WTC11 (cell line): Measurements from ENCODE around the gene FAM124A. TPM values are rescaled to one million over a fixed set of nuclear protein-coding genes. Genes with fewer than 3 reads are reported as not detected.

Source experiments
- ATAC-seq: fragments of 200-7000 bp; cut with Tn5 transposase; 2 replicates; pipeline ENCODE4 v1.10.0; 2021; ENCODE audit warnings: mild to moderate bottlenecking, moderate library complexity
- CTCF ChIA-PET: fragments of 300-600 bp; sonication (Branson Sonifier 250); formaldehyde crosslinking; loops from one replicate; lab custom pipeline; 2021; ENCODE audit warnings: antibody characterized with exemption; lab: Charles Lee
- POLR2A ChIA-PET: fragments of 350-600 bp; sonication (Branson Sonifier 250); formaldehyde crosslinking; loops from one replicate; lab custom pipeline; 2021; ENCODE audit warnings: antibody characterized with exemption; lab: Charles Lee
- DNase-seq: peaks from one replicate; pipeline ENCODE4 v3.0.0; 2021; ENCODE audit warnings: low spot score
- H3K27ac Mint-ChIP-seq: 2 replicates; pipeline ENCODE4 v1.8.0; 2021; ENCODE audit warnings: mixed read lengths
- H3K27me3 Mint-ChIP-seq: 2 replicates; pipeline ENCODE4 v1.8.0; 2021; ENCODE audit warnings: low read depth, mild to moderate bottlenecking, moderate library complexity, mixed read lengths
- H3K36me3 Mint-ChIP-seq: 2 replicates; pipeline ENCODE4 v1.8.0; 2021; ENCODE audit warnings: mixed read lengths
- H3K4me1 Mint-ChIP-seq: 2 replicates; pipeline ENCODE4 v1.8.0; 2022; ENCODE audit warnings: mixed read lengths
- H3K4me3 Mint-ChIP-seq: 2 replicates; pipeline ENCODE4 v1.8.0; 2021; ENCODE audit warnings: mild to moderate bottlenecking, moderate library complexity, mixed read lengths
- H3K9me3 Mint-ChIP-seq: 2 replicates; pipeline ENCODE4 v1.8.0; 2021; ENCODE audit warnings: mixed read lengths
- FOXK1 ChIP-seq: sonication (generic); formaldehyde crosslinking; IDR thresholded peaks from 2 replicates; pipeline ENCODE4 v1.8.0; 2022; ENCODE audit warnings: mild to moderate bottlenecking, moderate library complexity, missing genetic modification reagents
- FOXP1 ChIP-seq: sonication (generic); formaldehyde crosslinking; IDR thresholded peaks from 2 replicates; pipeline ENCODE4 v1.8.0; 2022; ENCODE audit warnings: missing genetic modification reagents, mild to moderate bottlenecking, moderate library complexity, borderline replicate concordance
- GRHL2 ChIP-seq: fragments of 250-450 bp; sonication (Bioruptor Pico); IDR thresholded peaks from 2 replicates; pipeline ENCODE4 v1.8.0; 2022; ENCODE audit warnings: mild to moderate bottlenecking, moderate library complexity; ENCODE audit not compliant: insufficient replicate concordance, severe bottlenecking
- KAT7 ChIP-seq: sonication (generic); formaldehyde crosslinking; IDR thresholded peaks from 2 replicates; pipeline ENCODE4 v1.8.1; 2023; ENCODE audit warnings: missing genetic modification reagents, mild to moderate bottlenecking, borderline replicate concordance
- NFYB ChIP-seq: sonication (generic); formaldehyde crosslinking; conservative IDR thresholded peaks from 2 replicates; pipeline ENCODE4 v1.8.0; 2022; ENCODE audit warnings: low read depth, missing genetic modification reagents
- NR2C2 ChIP-seq: sonication (generic); formaldehyde crosslinking; IDR thresholded peaks from 2 replicates; pipeline ENCODE4 v1.8.0; 2022; ENCODE audit warnings: mild to moderate bottlenecking, missing genetic modification reagents
- PRRX2 ChIP-seq: fragments of 250-450 bp; sonication (Bioruptor Pico); IDR thresholded peaks from 2 replicates; pipeline ENCODE4 v1.8.0; 2021; ENCODE audit warnings: mild to moderate bottlenecking
- RELA ChIP-seq: sonication (generic); formaldehyde crosslinking; IDR thresholded peaks from 2 replicates; pipeline ENCODE4 v1.8.1; 2022; ENCODE audit warnings: missing genetic modification reagents, mild to moderate bottlenecking, borderline replicate concordance
- TEAD1 ChIP-seq: sonication (generic); formaldehyde crosslinking; IDR thresholded peaks from 2 replicates; pipeline ENCODE4 v1.8.0; 2022; ENCODE audit warnings: mild to moderate bottlenecking, missing genetic modification reagents
- TP53 ChIP-seq: sonication (generic); formaldehyde crosslinking; IDR thresholded peaks from 2 replicates; pipeline ENCODE4 v1.8.1; 2023; ENCODE audit warnings: mild to moderate bottlenecking, missing genetic modification reagents
- ZBTB21 ChIP-seq: sonication (generic); formaldehyde crosslinking; IDR thresholded peaks from 2 replicates; pipeline ENCODE4 v1.8.1; 2023; ENCODE audit warnings: mild to moderate bottlenecking, missing genetic modification reagents, borderline replicate concordance
- ZNF121 ChIP-seq: sonication (generic); formaldehyde crosslinking; IDR thresholded peaks from 2 replicates; pipeline ENCODE4 v1.8.0; 2023; ENCODE audit warnings: missing genetic modification reagents
- ZNF317 ChIP-seq: sonication (generic); formaldehyde crosslinking; IDR thresholded peaks from 2 replicates; pipeline ENCODE4 v1.8.1; 2023; ENCODE audit warnings: low read depth, mild to moderate bottlenecking, moderate library complexity, missing genetic modification reagents, borderline replicate concordance
- ZNF396 ChIP-seq: fragments of 250-450 bp; sonication (Bioruptor Pico); IDR thresholded peaks from 2 replicates; pipeline ENCODE4 v1.8.0; 2021; ENCODE audit warnings: mild to moderate bottlenecking, moderate library complexity, borderline replicate concordance
- total RNA-seq: library from RNA; stranded (reverse); gene quantifications from 3 replicates; pipeline ENCODE4 v1.2.3, GENCODE V29; 2021
- TF ChIP-seq, protein P1 (sequence below): fragments of 250-450 bp; sonication (Bioruptor Pico); conservative IDR thresholded peaks from 2 replicates; pipeline ENCODE4 v1.9.0; 2021; ENCODE audit warnings: mild to moderate bottlenecking
- TF ChIP-seq, protein P2 (sequence below): sonication (generic); formaldehyde crosslinking; IDR thresholded peaks from 2 replicates; pipeline ENCODE4 v1.8.1; 2023; ENCODE audit warnings: mild to moderate bottlenecking, missing genetic modification reagents, moderate library complexity
- TF ChIP-seq, protein P3 (sequence below): sonication (generic); formaldehyde crosslinking; IDR thresholded peaks from 2 replicates; pipeline ENCODE4 v1.8.1; 2022; ENCODE audit warnings: mild to moderate bottlenecking, missing genetic modification reagents, moderate library complexity, borderline replicate concordance
- TF ChIP-seq, protein P4 (sequence below): sonication (generic); formaldehyde crosslinking; IDR thresholded peaks from 2 replicates; pipeline ENCODE4 v1.8.0; 2022; ENCODE audit warnings: mild to moderate bottlenecking, missing genetic modification reagents
- TF ChIP-seq, protein P5 (sequence below): sonication (generic); formaldehyde crosslinking; conservative IDR thresholded peaks from 2 replicates; pipeline ENCODE4 v1.8.1; 2023; ENCODE audit warnings: mild to moderate bottlenecking, low read depth, missing genetic modification reagents, moderate library complexity
- TF ChIP-seq, protein P6 (sequence below): fragments of 250-450 bp; sonication (Bioruptor Pico); IDR thresholded peaks from 2 replicates; pipeline ENCODE4 v1.9.0; 2021; ENCODE audit warnings: moderate library complexity, mild to moderate bottlenecking, inconsistent platforms, borderline replicate concordance

FAM124A gene
- total RNA-seq, 1 experiment from 2014 or later, result 45.8 TPM

DNA sequence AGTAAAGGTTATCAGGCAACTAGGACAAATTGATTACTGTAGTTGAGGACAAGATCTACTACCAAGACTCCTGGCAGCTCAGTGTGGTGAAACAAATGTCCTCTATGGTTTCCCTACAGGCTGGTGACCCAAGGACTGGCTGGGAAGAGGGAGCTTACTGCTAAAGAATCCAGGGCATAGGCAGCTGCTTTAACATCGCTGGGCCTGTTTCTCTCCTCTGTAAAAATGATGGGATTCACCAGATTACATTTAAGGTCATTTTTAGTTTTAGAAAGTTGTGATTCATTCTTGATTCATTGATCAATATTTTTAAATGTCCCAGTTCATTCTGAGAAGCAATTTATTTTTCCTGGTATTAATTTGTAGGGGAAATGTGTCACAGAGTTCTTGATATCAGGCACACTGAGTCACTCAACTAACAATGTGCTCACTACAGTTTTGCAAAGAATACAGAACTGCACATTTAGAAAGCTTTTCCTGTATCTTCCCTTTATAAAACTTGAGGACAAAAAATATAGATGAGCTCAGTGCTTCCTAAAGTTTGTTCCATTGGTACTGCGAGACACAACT lies 19.6 kb upstream of the FAM124A start (continued):
- TF ChIP-seq, protein P1, sequence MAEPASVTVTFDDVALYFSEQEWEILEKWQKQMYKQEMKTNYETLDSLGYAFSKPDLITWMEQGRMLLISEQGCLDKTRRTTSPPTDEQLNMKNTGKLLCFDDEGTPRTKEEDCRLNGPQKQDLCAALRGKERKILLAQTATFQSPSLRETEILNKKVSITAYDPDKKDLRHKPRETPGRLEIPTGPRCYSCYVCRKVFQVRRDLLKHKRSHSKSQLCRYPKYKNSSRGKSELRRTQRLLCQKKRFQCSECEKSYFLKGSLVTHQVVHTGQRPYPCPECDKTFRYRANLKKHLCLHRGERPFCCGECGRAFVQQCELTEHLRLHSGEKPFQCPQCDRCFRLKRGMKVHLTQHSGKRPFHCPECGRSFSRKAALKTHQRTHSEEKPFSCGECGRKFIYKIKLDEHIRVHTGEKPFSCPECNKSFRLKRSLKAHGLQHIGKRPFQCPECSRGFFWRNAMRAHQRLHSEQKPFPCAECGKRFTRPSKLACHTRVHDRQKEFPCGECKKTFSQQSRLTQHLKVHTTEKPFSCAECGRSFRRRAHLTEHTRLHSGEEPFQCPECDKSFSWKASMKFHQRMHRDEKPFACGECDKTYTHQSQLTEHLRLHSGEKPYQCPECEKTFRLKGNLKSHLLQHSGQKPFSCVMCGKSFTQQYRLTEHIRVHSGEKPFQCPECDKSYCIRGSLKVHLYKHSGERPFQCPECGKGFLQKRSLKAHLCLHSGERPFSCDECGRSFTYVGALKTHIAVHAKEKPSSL (CRISPR knock-in tag), result no peak
- TF ChIP-seq PRRX2 (CRISPR knock-in tag), result no peak
- TF ChIP-seq KAT7 (CRISPR knock-in tag), result no peak
- TF ChIP-seq ZNF396, result no peak
- no peak for TF ChIP-seq TEAD1 (CRISPR knock-in tag)
- no peak for TF ChIP-seq FOXK1 (CRISPR knock-in tag)
- TF ChIP-seq, protein P2, sequence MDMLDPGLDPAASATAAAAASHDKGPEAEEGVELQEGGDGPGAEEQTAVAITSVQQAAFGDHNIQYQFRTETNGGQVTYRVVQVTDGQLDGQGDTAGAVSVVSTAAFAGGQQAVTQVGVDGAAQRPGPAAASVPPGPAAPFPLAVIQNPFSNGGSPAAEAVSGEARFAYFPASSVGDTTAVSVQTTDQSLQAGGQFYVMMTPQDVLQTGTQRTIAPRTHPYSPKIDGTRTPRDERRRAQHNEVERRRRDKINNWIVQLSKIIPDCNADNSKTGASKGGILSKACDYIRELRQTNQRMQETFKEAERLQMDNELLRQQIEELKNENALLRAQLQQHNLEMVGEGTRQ (CRISPR knock-in tag), result no peak
- TF ChIP-seq, protein P3, sequence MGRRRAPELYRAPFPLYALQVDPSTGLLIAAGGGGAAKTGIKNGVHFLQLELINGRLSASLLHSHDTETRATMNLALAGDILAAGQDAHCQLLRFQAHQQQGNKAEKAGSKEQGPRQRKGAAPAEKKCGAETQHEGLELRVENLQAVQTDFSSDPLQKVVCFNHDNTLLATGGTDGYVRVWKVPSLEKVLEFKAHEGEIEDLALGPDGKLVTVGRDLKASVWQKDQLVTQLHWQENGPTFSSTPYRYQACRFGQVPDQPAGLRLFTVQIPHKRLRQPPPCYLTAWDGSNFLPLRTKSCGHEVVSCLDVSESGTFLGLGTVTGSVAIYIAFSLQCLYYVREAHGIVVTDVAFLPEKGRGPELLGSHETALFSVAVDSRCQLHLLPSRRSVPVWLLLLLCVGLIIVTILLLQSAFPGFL (CRISPR knock-in tag), result no peak
- no peak for TF ChIP-seq NFYB (CRISPR knock-in tag)
- no peak for TF ChIP-seq ZBTB21 (CRISPR knock-in tag)

DNA sequence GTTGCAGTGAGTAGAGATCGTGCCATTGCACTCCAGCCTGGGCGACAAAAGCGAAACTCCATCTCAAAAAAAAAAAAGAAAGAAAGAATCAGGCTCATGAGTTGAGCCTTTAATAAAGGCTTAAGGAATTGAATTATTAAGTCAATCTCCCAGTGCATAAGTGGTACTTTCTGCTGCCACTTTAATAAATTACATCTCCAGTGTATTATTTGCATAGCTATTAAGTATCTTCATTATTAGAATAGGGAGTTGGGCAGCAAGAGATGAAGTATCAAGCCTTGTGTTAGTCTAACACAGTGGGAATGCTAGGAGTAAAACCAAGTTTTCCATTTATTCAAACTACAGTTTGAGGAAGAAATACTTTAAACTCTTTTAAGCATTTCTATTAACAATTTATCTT lies 15.6 kb upstream of the FAM124A start:
- Mint-ChIP-seq H3K4me1 (peaks cover 23% of the 10 kb centered on the region), H3K36me3 (no peaks in the 10 kb centered on the region), H3K27me3 (peaks cover 30% of the 10 kb centered on the region), H3K9me3 (peaks cover 5% of the 10 kb centered on the region), H3K27ac (no peak overlapping the region), H3K4me3 (no peak overlapping the region)
- POLR2A ChIA-PET, result interaction anchor here (0.7 kb wide), 1 partner anchor 66 kb away, joined by 3 read pairs; no protein-coding TSS in a partner anchor
- no peak for ATAC-seq
- DNase-seq, result no peak
- CTCF ChIA-PET, result no interaction called here
- no peak for TF ChIP-seq TP53 (CRISPR knock-in tag)
- TF ChIP-seq FOXP1 (CRISPR knock-in tag), result no peak
- TF ChIP-seq GRHL2 (CRISPR knock-in tag), result no peak
- TF ChIP-seq NR2C2, result no peak
- TF ChIP-seq ZNF121 (CRISPR knock-in tag), result no peak
- TF ChIP-seq, protein P4, sequence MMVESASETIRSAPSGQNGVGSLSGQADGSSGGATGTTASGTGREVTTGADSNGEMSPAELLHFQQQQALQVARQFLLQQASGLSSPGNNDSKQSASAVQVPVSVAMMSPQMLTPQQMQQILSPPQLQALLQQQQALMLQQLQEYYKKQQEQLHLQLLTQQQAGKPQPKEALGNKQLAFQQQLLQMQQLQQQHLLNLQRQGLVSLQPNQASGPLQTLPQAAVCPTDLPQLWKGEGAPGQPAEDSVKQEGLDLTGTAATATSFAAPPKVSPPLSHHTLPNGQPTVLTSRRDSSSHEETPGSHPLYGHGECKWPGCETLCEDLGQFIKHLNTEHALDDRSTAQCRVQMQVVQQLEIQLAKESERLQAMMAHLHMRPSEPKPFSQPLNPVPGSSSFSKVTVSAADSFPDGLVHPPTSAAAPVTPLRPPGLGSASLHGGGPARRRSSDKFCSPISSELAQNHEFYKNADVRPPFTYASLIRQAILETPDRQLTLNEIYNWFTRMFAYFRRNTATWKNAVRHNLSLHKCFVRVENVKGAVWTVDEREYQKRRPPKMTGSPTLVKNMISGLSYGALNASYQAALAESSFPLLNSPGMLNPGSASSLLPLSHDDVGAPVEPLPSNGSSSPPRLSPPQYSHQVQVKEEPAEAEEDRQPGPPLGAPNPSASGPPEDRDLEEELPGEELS (CRISPR knock-in tag), result no peak
- TF ChIP-seq, protein P5, sequence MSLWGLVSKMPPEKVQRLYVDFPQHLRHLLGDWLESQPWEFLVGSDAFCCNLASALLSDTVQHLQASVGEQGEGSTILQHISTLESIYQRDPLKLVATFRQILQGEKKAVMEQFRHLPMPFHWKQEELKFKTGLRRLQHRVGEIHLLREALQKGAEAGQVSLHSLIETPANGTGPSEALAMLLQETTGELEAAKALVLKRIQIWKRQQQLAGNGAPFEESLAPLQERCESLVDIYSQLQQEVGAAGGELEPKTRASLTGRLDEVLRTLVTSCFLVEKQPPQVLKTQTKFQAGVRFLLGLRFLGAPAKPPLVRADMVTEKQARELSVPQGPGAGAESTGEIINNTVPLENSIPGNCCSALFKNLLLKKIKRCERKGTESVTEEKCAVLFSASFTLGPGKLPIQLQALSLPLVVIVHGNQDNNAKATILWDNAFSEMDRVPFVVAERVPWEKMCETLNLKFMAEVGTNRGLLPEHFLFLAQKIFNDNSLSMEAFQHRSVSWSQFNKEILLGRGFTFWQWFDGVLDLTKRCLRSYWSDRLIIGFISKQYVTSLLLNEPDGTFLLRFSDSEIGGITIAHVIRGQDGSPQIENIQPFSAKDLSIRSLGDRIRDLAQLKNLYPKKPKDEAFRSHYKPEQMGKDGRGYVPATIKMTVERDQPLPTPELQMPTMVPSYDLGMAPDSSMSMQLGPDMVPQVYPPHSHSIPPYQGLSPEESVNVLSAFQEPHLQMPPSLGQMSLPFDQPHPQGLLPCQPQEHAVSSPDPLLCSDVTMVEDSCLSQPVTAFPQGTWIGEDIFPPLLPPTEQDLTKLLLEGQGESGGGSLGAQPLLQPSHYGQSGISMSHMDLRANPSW (CRISPR knock-in tag), result no peak
- no peak for TF ChIP-seq ZNF396
- TF ChIP-seq, protein P6, sequence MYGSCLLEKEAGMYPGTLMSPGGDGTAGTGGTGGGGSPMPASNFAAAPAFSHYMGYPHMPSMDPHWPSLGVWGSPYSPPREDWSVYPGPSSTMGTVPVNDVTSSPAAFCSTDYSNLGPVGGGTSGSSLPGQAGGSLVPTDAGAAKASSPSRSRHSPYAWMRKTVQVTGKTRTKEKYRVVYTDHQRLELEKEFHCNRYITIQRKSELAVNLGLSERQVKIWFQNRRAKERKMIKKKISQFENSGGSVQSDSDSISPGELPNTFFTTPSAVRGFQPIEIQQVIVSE (CRISPR knock-in tag), result no peak
- TF ChIP-seq, protein P3 (CRISPR knock-in tag), result no peak
- no peak for TF ChIP-seq ZBTB21 (CRISPR knock-in tag)
- TF ChIP-seq RELA, result no peak
- no peak for TF ChIP-seq ZNF317 (CRISPR knock-in tag)
- TF ChIP-seq, protein P2 (CRISPR knock-in tag), result no peak
